G401 (cell line): ENCODE data around the gene MAPK13. TPM values are rescaled to one million over a fixed set of nuclear protein-coding genes. Genes with fewer than 3 reads are reported as not detected.

Source experiments
- DNase-seq: peaks from one replicate; pipeline ENCODE4 v3.0.0-alpha.2; 2015; ENCODE audit warnings: low spot score
- in situ Hi-C: cut with HindIII; loops from 2 replicates; pipeline ENCODE4 v1.10.0; 2016; ENCODE audit warnings: low sequenced_read_pairs, mixed read lengths
- total RNA-seq: library from RNA; depleted of rRNA; stranded (reverse); fragments of >200 nt; shearing (Covaris generic); gene quantifications from 2 replicates; pipeline ENCODE4 v1.2.3, GENCODE V29; 2014

MAPK13 gene
- total RNA-seq, 1 experiment from 2014 or later = 0.07 TPM

- no peak for DNase-seq
- in situ Hi-C loops = no loop called here
These were observed 10.8 kb downstream of the MAPK13 start for GRCh38 chr6:36141091-36141490.

- in situ Hi-C loops = no loop called here
- DNase-seq = no peak
These were observed 11.6 kb downstream of the MAPK13 start for GRCh38 chr6:36141961-36142360.

GRCh38 chr6:36142971-36143838 is 12.9 kb downstream of the MAPK13 start:
- DNase-seq = no peak
- in situ Hi-C loops = no loop called here

- in situ Hi-C loops = no loop called here
- DNase-seq = no peak
These were observed 15.2 kb downstream of the MAPK13 start for GRCh38 chr6:36145495-36145894.

- in situ Hi-C loops = no loop called here
- no peak for DNase-seq
These were observed 17.0 kb downstream of the MAPK13 start for GRCh38 chr6:36147294-36147693.

- DNase-seq = no peak
- in situ Hi-C loops = no loop called here
These were observed 19.2 kb downstream of the MAPK13 start for GRCh38 chr6:36149476-36149875.

GRCh38 chr6:36150283-36150682 is 20.0 kb downstream of the MAPK13 start:
- no peak for DNase-seq
- in situ Hi-C loops = no loop called here

GRCh38 chr6:36154286-36154685 is 24.0 kb downstream of the MAPK13 start:
- in situ Hi-C loops = no loop called here
- no peak for DNase-seq

GRCh38 chr6:36155662-36156061 is 25.3 kb downstream of the MAPK13 start:
- DNase-seq = no peak
- in situ Hi-C loops = no loop called here

GRCh38 chr6:36160147-36160760 is 29.9 kb downstream of the MAPK13 start:
- no peak for DNase-seq
- in situ Hi-C loops = no loop called here

- in situ Hi-C loops = no loop called here
- DNase-seq = no peak
These were observed 39.0 kb downstream of the MAPK13 start for GRCh38 chr6:36169023-36170007.

GRCh38 chr6:36170704-36171103 is 40.4 kb downstream of the MAPK13 start:
- in situ Hi-C loops = no loop called here
- no peak for DNase-seq

GRCh38 chr6:36171573-36171972 is 41.3 kb downstream of the MAPK13 start:
- in situ Hi-C loops = no loop called here

GRCh38 chr6:36177166-36177565 is 46.9 kb downstream of the MAPK13 start:
- in situ Hi-C loops = no loop called here
- DNase-seq = no peak

More at GRCh38 chr6:36171573-36171972, 41.3 kb downstream of the MAPK13 start:
- DNase-seq = no peak

GRCh38 chr6:36178544-36178943 is 48.2 kb downstream of the MAPK13 start:
- in situ Hi-C loops = no loop called here

GRCh38 chr6:36180126-36180525 is 49.8 kb downstream of the MAPK13 start:
- DNase-seq = no peak
- in situ Hi-C loops = no loop called here

More at GRCh38 chr6:36178544-36178943, 48.2 kb downstream of the MAPK13 start:
- no peak for DNase-seq

GRCh38 chr6:36184311-36184710 is 54.0 kb downstream of the MAPK13 start:
- no peak for DNase-seq
- in situ Hi-C loops = no loop called here

- in situ Hi-C loops = no loop called here
- DNase-seq = no peak
These were observed 55.9 kb downstream of the MAPK13 start for GRCh38 chr6:36186199-36186598.

GRCh38 chr6:36187446-36187845 is 57.1 kb downstream of the MAPK13 start:
- in situ Hi-C loops = no loop called here
- no peak for DNase-seq
